Amygdala (tissue), 56 donors: Measurements from ENCODE around the gene HHATL.

Source experiments
- DNase-seq, 56 donors: peaks; one replicate each; lab custom pipeline; 2025; lab: John Stamatoyannopoulos, UW

HHATL gene

GRCh38 chr3:42656680-42657610, 45.7 kb downstream of the HHATL start:
- no peak for DNase-seq

GRCh38 chr3:42655980-42656679, 46.5 kb downstream of the HHATL start:
- peak in 3 of 56 donors; percentile 39 to 40 (median 40) for DNase-seq

- peak in 18 of 56 donors; percentile 28 to 76 (median 50) for DNase-seq
Measured at GRCh38 chr3:42655331-42655888, 47.2 kb downstream of the HHATL start.

GRCh38 chr3:42654331-42655201, 48.0 kb downstream of the HHATL start:
- DNase-seq = peak in 38 of 56 donors; percentile 41 to 88 (median 62)

GRCh38 chr3:42653560-42654330, 48.9 kb downstream of the HHATL start, which contains the start of gene ZBTB47:
Gene ZBTB47, plus strand, starts transcription at chr3:42653697. Its CDS starts 4,659 bp downstream, at chr3:42658356.
- DNase-seq = peak in 35 of 56 donors; percentile 32 to 80 (median 61)

GRCh38 chr3:42653303-42653559, 49.4 kb downstream of the HHATL start:
- DNase-seq = peak in 1 of 56 donors; percentile 51

GRCh38 chr3:42652611-42653302, 49.8 kb downstream of the HHATL start:
- peak in 14 of 56 donors; percentile 33 to 74 (median 53) for DNase-seq

GRCh38 chr3:42652251-42652610, 50.4 kb downstream of the HHATL start:
- DNase-seq = no peak

GRCh38 chr3:42651248-42652091, 51.1 kb downstream of the HHATL start:
- DNase-seq = peak in 1 of 56 donors; percentile 35

- DNase-seq = no peak
Measured at GRCh38 chr3:42649783-42650182, 52.8 kb downstream of the HHATL start.

GRCh38 chr3:42649006-42649405, 53.6 kb downstream of the HHATL start:
- no peak for DNase-seq

- DNase-seq = no peak
Measured at GRCh38 chr3:42647821-42648459, 54.7 kb downstream of the HHATL start.
